Activated naive CD4-positive, alpha-beta T cell treated with Interleukin-2 at 50 U/mL for 16 hours (primary cell): ENCODE data around the gene C19orf81.
A peak's percentile ranks its signal among the peaks of the same experiment; 100 is the strongest.

Source experiments
- DNase-seq: peaks from one replicate; pipeline ENCODE4 v3.0.0-alpha.2; 2020

C19orf81 gene

DNA sequence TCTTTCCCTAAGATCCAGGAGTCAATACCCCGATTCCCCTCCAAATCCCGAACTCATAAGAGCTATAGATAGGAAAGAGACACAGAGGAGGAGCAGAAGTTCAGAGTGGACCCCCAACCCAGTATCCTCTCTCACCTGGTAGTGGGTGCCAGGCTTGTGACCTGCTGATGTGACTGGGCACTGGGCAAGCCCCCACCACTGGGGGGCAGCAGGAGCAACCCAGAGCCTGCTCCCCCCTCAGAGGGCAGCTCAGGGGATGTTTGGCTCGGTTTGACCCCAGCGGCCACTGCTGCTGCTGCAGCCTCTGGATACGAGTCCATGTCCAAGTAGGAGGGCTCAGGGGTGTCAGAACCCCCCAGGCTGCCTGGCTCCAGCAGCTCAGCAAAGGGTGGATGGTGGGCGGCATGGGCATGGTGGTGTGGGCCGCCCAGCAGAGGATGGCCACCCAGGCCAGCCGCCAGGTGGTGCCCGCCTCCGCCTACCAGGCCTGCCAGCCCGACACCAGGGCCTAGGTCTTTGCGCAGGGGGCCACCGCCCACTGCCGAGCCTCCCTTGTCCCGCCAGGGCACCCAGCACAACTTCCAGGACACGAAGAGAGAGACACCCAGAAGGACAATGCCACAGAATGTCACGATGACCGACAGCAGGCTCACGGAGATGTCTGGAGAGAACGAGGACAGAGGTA lies 17.0 kb upstream of the C19orf81 start:
- no peak for DNase-seq

DNA sequence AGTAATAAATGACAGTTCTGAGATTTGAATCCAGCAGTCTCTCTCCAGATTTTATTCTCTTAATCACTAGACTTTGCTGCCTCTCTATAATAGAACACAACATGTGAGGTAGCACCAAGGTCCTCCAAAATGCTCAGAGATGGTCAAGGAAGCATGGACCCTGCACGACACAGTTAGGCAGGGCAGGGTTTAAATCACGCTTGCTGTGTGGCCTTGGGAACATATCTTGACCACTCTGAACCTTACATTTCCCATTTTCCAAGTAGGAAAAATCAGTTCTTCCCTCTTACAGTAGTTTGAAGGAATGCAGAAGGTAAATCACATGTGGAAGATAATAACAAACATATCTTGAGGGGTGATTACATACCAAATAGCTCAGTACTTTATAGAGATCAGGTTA lies 15.9 kb upstream of the C19orf81 start:
- DNase-seq: no peak

DNA sequence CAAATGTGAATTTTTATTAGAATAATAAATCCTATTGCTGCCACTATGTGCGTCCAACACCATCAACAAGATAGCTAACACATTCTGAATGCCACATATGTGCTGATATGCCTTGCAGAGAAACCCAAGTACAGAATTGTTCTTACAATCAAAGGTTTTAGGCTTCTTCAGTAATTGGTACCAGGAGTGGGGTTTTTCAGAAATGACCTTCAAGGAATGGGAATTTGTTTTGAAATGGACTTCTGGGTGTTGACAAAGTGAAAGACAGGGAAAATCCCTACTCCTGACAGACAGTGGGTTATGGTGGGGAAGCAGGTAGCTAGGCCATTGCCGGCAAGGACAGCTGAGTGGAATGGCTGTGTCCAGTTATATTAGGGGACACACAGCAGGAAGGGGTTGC lies 15.3 kb upstream of the C19orf81 start:
- no peak for DNase-seq

DNA sequence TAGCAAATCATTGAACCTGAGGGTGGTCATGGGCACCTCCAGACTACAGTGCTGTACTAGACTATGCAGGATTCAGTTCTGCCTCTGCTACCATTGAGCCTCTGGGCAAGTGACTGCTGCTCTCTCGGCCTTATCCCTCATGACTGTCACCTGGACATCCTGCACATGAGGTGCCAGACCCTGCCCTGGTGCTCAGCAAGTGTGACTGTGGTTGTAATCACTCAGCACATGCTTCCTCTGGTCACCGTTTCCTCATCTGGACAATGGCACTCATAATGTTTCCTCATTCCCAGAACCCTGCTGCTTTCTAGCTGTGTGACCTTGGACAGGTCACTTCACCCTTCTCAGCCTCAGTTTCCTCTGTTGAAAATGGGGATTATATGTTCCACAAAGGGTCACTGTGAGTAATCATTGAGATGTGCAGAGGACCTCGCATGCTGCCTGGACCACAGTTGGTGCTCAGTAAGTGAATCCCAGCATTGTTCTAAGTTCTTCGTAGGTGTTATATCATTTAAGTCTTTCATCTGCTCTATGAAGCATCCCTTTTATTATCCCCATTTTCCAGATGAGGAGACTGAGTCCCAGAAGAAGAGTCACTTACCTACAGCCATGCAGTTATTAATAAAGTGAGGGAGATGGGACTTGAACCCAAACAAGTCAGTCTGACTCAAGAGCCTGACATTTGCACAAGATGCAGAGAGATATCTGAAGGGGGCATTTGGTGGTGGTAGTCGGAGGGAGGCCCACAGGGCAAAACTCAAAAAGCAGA lies 12.7 kb upstream of the C19orf81 start:
- no peak for DNase-seq

DNA sequence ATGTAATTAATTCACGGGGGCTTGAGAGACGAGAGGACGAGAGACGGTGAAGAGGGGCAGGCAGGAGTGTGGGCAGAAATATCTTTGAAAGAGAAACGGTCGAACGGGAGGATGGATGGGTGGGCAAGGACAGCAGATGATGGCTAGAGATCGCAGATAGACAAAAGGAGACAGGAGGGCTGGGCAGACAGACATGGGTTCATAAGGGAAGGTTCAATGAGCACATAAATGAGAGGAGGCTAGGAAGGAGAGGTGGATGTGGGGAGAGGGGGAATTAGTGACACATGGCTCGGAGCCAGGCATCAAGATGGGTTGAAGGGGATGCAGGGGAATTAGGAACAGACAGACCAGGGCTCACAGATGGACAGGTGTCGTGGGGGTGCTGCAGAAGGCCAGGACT lies 10.6 kb upstream of the C19orf81 start:
- DNase-seq: no peak

DNA sequence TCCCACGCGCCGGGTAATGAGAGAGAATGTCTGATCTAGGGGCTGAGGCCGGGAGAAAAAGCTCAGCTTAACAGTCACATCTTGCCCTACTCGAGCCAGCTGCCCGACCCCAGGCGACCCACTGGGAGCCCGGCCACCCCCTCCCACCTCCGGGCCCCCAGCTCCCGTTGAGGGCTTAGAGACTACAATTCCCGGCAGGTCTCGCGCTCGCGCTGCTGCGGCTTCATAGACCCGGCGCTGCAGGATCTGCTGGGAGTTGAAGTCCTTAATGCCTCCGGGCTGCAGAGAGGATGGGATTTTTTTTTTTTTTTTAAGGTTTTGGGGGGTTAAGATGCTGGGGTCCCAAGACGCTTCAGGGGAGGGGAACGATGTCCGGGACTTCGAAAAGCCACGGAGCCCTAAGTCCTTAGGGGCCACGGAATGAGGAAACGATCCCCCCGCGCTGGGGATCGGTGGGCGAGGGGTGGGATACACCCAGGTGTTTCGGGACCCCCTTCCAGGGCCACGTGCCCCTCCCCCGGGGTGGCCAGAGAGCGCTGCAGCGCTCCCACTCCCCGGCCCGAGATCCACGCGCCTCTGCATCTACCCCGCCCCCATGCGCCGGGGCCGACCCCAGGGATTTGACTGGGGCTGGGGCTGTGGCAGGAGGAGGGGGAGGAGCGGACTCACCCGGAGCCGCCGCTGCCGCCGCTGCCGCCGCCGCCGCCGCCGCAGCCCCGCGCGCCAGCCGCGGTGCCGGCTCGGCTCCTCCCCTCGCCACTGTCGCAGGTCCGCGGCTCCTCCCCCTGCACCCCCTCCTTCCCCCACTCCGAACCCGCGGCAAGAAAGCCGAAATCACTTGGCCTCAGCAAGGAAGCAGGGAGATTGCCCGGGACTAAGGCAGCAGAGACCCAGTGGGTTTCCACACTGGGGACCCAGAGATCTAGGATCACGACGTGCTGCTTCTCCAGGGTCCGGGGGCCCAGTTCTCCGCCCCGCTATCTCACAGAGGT lies 9.8 kb upstream of the C19orf81 start, which contains the start of gene SYT3:
Gene SYT3 (minus strand): TSS at position 761 of the 992 bp plus-strand sequence. CDS start 2,470 bp downstream, outside the sequence.
- peak; percentile 5 for DNase-seq

DNA sequence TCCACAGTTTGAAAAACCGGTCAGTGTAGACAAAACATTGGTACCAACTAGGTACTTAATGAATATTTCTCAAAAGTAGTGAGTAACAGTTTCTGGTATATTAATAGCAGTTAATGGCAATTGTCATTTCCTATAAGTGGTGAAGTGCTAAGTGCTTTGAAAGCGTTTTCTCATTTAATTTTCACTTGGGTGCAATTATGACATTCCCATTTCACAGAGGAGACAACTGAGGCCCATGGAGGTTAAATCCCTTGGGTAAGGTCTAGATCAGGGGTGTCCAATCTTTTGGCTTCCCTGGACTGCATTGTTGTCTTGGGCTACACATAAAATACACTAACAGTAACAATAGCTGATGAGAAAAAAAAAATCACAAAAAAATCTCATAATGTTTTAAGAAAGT lies 8.9 kb upstream of the C19orf81 start:
- no peak for DNase-seq

DNA sequence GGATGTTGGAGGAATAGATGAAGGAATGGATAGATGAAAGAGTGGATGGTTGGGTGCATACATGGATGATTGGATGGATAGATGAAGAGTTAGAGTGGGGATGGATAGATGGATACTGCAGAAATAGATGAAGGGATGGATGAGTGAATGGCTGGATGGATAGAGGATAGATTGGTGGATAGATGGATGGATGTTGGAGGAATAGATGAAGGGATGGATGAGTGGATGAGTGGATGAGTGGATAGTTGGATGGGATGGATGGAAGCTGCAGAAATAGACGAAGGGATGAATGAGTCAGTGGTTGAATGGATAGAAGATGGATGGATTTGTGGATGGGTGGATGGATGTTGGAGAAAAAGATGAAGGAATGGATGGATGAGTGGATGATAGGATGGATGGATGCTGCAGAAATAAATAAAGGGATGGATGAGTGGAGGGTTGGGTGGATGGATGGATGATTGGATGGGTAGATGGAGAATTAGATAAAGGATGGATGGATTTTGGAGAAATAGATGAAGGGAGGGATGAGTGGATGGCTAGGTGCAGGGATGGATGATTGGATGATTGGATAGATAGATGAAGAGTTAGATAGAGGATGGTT lies 4.8 kb upstream of the C19orf81 start:
- DNase-seq: no peak

DNA sequence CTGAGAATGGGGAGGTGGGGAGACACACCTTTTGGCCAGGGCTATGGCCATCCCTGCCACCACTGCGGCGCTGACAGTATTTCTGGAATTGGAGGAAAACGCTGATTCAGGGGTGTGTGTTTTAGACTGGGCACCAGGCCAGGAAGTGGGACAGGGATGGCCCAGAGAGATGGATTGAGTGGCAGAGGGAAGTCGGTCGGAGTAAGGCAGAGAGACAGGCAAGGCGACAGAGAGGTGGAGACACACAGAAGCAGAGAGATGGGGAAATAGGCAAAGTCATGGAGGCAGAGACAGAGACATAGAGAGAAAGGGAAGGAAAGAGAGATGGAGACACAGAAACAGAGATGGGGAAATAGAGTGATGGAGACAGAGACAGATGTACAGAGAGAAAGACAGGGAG lies 4.1 kb upstream of the C19orf81 start:
- no peak for DNase-seq

DNA sequence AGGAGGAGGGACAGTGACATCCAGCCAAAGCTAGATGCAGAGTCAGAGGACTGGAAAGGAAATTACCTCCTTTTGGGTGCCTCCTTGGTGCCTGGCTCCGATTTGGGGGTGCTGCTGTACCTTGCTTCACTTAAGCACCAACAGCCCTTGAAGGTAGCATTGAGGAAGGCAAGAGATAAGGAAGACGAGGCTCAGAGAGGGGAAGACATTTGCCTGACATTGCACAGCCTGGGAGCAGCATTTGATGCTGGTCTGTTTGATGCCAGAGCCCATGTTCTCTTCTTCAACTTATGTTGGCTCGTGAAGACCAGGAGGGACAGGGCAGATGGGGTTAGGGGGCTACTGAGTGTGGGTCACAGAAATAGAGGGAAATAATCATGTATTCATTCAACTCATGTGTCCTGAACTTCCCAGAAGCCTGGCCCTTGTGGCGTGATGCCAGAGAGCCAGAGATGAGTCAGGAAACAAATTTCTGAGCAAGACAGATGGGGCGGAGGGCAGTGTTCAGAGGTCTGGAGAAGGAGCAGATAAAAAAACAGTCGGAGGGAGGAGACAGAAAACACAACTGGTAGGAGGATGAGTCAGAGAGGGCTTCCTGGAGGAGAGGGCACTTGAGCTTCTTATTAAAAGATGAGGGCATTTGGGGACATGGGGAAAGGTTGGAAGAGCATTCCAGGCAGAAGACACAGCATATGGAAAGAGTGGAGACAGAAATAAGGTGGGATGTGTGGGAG lies 3.0 kb upstream of the C19orf81 start:
- DNase-seq: no peak

DNA sequence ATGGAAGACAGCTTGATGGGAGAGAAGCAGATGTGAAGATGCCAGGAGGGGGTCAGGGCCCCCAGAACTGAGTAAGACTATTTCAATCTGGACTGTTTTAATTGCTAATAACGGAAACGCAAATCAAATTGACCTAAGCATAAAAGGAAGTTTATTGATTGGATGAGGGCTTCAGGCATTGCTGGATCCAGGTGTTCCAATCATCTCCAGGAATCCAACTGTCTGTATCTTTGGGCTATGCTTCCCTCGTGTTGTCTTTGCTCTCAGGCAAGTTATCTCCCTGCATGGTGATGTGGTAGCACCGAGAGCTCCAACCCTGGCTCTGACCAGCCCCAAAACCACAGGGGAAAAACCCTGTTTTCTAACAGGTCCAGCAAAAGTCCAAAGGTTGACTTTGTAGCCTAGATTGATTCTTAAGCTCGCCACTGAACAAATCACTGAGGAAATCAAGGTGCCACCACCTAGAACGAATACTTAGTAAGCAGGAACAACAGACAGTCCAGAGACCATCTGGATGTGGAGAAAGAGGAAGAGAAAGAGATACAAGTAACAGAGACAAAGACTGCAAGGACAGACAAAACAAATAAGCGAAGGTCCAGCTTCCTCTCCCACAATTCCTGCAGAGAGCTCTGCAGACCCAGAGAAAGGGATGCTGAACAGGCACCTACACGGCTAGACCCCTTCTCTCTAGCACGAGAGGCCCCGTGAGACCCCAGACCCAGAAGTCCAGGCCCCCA lies 1.2 kb upstream of the C19orf81 start:
- DNase-seq: no peak

DNA sequence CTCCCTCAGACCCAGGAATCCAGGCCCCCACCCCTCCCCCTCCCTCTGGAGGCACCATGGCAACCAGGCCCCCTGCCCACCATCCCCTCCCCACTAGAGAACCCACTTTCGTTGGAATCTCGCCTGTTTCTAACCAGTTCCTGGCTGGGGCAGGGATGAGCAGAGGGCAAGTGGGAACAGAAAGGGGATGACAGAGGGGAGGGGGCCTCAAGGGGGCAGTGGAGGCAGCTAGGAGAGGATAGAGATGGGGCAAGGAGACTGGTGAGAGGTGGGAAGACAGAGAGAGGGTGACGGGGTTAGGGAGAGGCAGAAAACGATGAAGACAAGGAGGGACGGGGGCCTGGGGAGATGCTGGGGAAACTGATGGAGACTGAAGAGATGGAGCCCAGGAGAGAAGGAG lies 586 bp upstream of the C19orf81 start:
- DNase-seq: no peak

DNA sequence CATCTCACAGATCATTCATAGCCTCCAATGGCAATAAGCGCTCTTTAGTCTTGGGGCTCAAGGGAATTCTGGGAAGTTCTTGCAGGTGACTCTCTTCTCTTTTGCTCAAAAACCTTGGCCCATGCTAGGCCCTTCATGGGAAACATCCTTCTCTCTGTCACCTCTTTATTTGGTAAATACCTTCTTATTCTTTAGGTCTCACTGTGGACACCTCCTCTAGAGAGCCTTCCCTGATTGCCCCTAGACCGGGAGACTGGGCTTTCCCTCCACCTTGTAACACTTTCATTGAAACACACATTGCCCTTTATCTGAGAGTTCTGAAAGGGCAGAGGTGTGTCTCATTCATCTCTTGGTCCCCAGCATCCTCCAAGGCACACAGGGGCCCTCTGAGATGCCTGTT lies 1.9 kb downstream of the C19orf81 start:
- no peak for DNase-seq

DNA sequence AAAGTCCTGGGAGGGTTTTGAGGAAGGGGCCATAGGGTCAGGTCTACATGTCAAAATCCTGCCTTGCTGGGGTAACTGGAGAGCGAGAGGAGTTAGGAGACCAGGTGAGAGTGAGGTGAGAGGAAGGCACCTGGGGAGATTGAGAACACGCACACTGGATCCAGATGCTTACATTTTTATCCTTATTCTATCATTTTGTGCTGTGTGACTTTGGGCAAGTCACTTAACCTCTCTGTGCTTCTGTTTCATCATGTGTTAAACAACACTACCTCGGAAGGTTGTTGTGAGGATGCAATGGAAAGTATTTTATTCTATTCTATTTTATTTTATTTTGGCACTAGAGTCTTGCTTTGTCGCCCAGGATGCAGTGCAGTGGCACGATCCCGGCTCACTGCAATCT lies 3.5 kb downstream of the C19orf81 start:
- no peak for DNase-seq

DNA sequence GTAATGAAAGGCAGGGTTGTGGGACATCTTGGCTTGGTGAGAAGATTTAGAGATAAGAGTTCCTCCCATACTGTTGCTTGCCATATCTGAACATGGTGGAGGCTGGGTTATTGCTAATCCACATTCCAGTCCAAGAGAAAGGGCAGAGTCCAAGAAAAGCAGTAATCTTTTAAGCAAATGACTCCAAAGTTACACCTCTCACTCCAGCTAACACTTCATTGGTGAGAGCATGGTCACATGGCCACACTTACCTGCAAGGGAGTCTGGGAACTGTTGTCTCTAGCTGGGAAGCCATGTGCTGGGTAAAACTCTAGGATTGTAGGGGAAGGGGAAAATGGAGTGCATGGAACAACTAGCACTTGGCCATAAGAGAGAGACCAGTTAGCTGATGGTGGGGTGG lies 5.6 kb downstream of the C19orf81 start:
- no peak for DNase-seq

DNA sequence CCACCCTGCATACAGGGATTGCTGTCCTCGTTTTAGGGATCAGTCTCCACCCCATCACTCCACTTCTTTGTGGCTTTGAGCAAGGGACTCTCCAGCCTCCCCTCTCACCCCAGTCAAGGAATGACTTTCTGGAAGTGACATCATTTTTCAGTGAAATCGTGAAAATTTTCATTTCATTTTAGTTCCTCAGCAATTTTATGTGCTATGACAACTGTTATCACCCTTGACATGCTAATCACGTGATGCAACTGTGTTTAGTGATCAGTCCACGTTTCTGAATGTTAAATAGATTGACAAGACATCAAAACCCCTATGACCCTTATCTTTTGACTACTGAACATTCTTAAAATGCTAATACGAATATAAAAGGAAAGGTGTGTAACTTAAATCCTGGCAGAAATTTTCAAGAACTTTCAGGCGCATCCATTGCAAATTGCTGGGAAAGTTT lies 8.0 kb downstream of the C19orf81 start:
- DNase-seq: no peak

DNA sequence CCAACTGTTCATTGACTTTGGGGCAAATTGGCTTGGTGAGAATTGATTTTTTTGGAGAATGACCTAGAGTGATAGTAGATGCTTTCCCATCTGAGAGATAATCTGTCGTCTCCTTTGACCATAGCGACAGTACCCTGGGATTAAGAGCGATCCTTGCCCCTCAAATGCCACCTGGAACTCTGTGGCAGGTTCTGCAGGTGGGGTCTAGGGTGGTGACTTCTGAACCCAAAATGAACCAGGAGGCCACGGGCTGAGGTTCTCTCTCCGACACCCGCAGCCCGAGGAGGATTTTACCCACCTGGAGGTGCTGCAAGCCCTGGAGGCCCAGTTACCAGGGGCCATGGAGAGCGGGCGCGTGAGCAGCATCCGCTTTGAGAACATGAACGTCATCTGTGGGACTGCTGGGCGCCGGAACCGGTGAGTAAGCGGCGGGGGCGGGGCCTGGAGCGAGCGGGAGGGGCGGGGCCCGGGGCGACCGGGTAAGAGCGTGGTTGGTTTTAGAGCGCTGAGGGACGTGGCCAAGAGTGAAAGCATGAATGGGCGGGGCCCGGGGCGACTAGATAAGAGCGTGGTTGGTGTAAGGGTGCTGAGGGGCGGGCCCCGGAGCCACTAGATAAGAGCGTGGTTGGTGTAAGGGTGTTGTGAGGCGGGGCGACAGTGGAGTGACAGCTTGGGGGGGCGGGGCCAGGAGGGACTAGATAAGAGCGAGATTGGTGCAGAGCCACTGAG lies 8.6 kb downstream of the C19orf81 start:
- DNase-seq: peak; percentile 78

DNA sequence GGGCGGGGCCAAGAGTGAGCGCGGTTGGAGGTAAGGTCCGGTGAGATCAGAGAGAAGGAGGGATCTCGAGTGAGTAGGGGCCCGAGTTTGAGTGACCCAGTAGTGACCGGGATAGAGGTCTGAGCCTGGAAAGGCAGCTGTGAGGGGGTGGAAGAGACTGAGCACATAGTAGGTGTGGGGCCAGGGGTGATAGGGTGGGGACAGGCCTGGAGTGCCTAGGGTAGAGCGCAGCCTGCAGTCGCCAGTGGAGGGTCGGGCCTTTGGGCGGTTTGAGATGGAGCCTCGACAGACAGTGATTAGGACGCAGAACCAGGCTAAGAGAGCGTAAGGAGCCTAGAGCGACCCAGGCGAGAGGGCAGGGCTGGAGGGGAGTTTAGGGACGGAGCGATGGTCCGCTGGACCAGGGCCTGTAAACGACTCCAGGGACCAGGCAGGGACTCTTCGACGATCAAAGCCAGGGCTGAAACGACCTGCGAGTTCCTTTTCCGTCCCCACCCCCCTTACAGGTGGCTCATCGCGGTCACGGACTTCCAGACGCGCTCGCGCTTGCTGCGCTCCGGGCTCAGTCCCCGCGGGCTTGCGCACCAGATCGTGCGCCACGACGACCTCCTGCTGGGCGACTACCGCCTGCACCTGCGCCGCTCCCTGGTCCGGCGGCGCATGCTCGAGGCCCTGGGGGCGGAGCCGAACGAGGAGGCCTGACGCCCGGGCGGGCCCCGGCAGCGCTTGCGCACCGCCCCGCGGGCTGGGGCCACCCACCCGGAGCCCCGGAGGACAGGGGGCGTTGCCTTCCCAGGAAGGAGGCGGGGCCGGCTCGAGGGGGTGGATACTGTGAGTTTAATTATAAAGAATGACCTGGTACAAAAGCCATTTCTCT lies 9.4 kb downstream of the C19orf81 start:
- peak; percentile 37 for DNase-seq

DNA sequence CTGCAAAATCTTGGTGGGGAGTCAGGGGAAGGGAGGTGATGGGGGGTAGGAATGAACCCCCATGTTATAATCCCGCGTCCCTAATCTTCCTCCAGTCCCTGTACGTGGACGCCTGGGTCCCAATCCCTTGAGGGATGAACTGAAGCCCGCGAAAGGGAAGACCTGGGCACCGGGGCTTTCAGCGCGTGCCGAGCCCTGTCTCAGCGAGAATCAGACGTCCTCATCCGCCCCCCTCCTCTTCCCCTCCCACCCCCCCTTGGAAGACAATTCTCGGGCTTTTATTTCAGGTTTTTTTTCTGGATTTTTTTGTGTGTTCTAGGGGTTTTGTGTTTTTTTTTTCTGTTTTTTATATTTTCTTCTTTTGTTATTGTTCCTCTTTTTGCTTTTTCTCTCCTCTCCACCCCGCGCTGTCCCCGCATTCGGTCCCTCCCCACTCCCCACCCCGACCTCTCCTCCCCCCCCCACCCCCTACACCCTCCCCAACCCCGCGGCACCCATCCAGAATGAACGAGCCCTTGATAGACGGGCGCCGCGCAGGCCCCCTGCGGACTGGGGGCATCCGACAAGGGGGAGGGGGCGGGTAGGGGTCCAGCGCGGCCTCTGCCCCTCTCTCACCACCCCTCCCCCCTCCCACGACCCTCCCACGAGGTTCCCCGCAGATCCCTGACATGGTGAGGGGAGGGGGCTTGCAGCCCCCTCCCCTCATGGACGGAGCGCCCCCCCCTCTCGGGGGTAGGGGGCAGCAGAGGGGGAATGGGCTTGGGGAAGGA lies 10.3 kb downstream of the C19orf81 start:
- no peak for DNase-seq
